ENCODE data around the gene RTL10. TPM values are rescaled to one million over a fixed set of nuclear protein-coding genes. Genes with fewer than 3 reads are reported as not detected.

The RTL10 gene
- total and polyA plus RNA-seq, 10 of the 15 experiments (the other 5 are each of a cell fraction or from before 2014, with no cell fraction given), result 5.3 to 18.1 (median 10.3) TPM

DNA sequence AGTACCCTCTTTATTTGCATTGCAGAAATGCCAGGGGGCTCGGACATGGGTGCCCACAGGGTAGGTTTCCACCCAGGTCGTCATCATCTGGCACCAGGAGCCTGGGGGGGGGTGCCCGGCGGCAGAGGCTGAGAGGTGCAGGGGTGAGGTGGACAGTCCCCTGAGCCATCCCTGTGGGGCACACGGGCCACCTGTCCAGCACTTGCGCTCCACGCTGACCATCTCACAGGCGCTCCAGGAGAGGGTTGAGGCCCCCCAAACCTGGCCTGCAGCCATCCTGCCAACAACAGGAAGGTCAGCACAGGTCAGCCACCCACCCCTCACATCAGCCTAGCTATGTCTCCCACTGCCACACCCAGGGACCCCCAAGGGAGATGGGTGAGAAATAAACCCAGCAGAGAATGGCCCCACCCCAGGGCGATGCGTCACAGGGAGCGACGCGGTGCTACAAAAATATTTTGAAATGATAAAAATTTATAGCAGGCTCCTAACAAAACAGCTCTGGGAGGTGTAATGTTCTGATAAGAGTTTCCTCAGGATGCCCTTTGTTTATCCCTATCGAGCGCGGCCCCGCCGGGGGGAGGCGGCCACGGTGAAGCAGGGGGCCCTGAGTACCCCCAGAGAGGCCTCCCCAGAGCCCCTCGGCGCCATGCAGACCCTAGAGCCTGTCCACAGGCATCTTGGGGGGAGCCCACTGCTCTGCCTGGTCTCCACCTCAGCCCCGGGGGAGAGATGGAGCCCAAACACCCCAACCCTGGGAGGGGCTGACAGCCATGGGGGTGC, 21.0 kb upstream of the RTL10 start:
- Histone ChIP-seq H3K9ac (ENCODE audit: control insufficient read depth, insufficient read depth, low read length) (no peak overlapping the region), H3K79me2 (ENCODE audit: control insufficient read depth, insufficient read depth, low read length) (no peaks in the 10 kb centered on the region), H2AFZ (ENCODE audit: control insufficient read depth, low read depth, low read length) (no peak overlapping the region), H3K36me3 (ENCODE audit: control insufficient read depth in 2 of 2, insufficient read depth in 2 of 2, low read length in 1 of 2) (no peaks in the 10 kb centered on the region), H3K27me3 (replicated peaks in 1 of 2; ENCODE audit: control insufficient read depth in 2 of 2, insufficient read depth in 2 of 2, low read length in 1 of 2) (no peaks in the 10 kb centered on the region), H3K4me3 (no peak overlapping the region), H3K4me1 (ENCODE audit: control insufficient read depth, insufficient read depth, low read length) (no peaks in the 10 kb centered on the region), H3K27ac (ENCODE audit: control insufficient read depth, insufficient read depth) (no peak overlapping the region), H3K4me2 (ENCODE audit: control insufficient read depth, insufficient read depth) (no peak overlapping the region), H4K20me1 (ENCODE audit: control insufficient read depth, insufficient read depth) (no peaks in the 10 kb centered on the region), H3K9me3 (replicated peaks; ENCODE audit: control insufficient read depth, insufficient read depth, low read length) (no peaks in the 10 kb centered on the region)
- intact Hi-C loops (cut with micrococcal nuclease; ENCODE audit: unreplicated experiment), result no loop called here
- CTCF ChIA-PET, result no interaction called here
- TF ChIP-seq PRDM15 (CRISPR knock-in tag; IDR thresholded peaks at IDR 0.05) (no peak), SMC3 (IDR thresholded peaks at IDR 0.05; ENCODE audit: borderline replicate concordance, low read length) (no peak), ATF7 (IDR thresholded peaks at IDR 0.05; ENCODE audit: low read depth) (no peak), FOXM1 (IDR thresholded peaks at IDR 0.05; ENCODE audit: low read depth, low read length) (no peak), POLR2A (IDR thresholded peaks at IDR 0.05; ENCODE audit: low read depth, low read length) (no peak), MXI1 (IDR thresholded peaks at IDR 0.05; ENCODE audit: low read depth, low read length) (no peak)
- TF ChIP-seq, protein P1, sequence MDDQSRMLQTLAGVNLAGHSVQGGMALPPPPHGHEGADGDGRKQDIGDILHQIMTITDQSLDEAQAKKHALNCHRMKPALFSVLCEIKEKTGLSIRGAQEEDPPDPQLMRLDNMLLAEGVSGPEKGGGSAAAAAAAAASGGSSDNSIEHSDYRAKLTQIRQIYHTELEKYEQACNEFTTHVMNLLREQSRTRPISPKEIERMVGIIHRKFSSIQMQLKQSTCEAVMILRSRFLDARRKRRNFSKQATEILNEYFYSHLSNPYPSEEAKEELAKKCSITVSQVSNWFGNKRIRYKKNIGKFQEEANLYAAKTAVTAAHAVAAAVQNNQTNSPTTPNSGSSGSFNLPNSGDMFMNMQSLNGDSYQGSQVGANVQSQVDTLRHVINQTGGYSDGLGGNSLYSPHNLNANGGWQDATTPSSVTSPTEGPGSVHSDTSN (IDR thresholded peaks at IDR 0.05; ENCODE audit: insufficient replicate concordance, low read depth, low read length), result no peak
- TF ChIP-seq, protein P2, sequence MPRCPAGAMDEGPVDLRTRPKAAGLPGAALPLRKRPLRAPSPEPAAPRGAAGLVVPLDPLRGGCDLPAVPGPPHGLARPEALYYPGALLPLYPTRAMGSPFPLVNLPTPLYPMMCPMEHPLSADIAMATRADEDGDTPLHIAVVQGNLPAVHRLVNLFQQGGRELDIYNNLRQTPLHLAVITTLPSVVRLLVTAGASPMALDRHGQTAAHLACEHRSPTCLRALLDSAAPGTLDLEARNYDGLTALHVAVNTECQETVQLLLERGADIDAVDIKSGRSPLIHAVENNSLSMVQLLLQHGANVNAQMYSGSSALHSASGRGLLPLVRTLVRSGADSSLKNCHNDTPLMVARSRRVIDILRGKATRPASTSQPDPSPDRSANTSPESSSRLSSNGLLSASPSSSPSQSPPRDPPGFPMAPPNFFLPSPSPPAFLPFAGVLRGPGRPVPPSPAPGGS (IDR thresholded peaks at IDR 0.05; ENCODE audit: borderline replicate concordance, insufficient read depth, low read depth, low read length, poor library complexity, severe bottlenecking), result no peak
- RAD21 ChIA-PET (ENCODE audit: unreplicated experiment), result no interaction called here
- in situ Hi-C loops (cut with MboI), result no loop called here
- no TSS peak for BruUV-seq (replicated peaks)
- no peak for DNase-seq (ENCODE audit: low read depth, low spot score)
- POLR2A ChIA-PET, result no interaction called here
- WGBS (ENCODE audit: insufficient coverage, insufficient replicate concordance, low lambda C conversion rate, missing lambda C conversion rate), result 66% methylated on average over 22 of the region's 23 CpGs
- SMC1A ChIA-PET (ENCODE audit: uncharacterized antibody, unreplicated experiment), result no interaction called here
- FAIRE-seq, result no peak
- ATAC-seq, result no peak
